G401.6 (cell line): ENCODE data around the gene GRIA1.

ENCODE experiments used
- FAIRE-seq: peaks from 2 replicates; lab custom pipeline; 2012; peaks lifted over from hg19 to GRCh38; lab: Jason Lieb, UNC

The GRIA1 gene

GRCh38 chr5:153551537-153552079 lies 61.1 kb downstream of the GRIA1 start:
- no peak for FAIRE-seq

- FAIRE-seq: no peak
Observed at GRCh38 chr5:153552886-153553285, 62.4 kb downstream of the GRIA1 start.

DNA sequence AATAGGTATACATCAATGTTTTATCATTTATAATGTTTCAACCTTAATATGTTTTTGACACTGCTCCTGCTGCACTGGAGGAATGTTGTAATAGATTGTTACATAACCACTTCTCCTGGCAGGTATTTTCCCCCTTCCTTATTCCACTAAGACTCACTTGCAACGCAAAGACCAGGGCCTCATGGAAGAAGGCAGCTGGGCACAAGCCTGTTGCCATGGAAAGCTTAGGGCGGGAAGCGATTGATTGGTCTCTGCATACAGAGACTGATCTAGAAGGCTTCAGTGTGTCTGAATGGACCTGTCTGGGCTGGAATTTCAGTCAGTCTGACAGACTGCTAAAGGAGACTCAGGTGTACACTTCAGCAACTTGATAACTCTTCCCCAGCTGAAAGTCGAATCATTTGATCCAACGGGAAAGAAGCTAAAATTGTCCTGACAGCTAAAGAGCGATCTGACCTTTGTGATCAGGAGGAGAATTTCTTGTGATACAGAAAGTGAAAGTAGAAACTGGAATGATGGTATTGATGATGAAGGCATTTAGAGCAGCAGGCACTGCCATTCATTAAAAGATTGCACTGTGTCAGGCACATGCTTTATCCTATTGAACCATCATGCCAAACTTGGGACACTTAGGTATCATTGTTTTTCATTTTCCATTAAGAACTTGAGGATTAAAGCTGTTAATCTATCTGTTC lies 65.1 kb downstream of the GRIA1 start:
- FAIRE-seq: no peak

DNA sequence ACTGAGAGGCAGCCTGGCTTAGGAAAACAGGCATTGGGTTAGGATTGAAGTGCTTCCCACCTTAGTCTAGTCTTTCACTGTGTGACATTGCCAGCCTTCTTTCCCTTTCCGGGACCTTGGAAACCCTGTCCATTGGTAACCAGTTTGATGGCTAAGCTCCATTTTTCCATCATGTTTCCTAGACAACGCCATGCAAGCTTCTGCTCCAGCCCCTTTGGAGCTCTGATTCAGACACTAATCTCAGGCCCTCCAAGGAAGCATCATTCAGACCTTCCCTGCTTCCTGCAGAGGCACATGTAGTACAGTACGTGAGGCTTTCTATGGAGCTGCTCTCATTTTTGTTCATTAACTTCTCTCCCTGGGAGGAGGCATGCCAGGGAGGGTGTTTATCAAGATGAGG lies 68.5 kb downstream of the GRIA1 start:
- FAIRE-seq: no peak

- no peak for FAIRE-seq
Observed at GRCh38 chr5:153559926-153560325, 69.5 kb downstream of the GRIA1 start.

DNA sequence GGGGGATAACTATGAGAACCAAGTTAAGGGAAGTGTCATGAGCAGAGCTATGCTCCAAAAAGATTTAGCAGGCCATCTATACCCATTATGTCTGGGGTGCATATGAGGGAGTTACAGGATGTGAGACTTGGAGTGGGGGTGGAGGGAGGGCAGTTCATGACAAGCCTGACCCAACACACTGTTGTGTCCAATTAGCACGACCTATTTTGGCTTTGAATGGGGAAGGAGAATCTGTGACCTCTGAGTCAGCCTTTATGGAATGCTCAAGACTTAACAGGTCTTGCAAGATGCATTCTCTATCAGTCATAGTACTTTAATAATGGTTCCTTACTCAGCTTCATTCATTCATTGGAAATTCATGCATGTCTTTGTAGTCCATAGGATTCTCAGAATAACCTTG lies 71.7 kb downstream of the GRIA1 start:
- FAIRE-seq: no peak

- no peak for FAIRE-seq
Observed at GRCh38 chr5:153565822-153566221, 75.4 kb downstream of the GRIA1 start.

- no peak for FAIRE-seq
Observed at GRCh38 chr5:153569036-153569435, 78.6 kb downstream of the GRIA1 start.

- FAIRE-seq: no peak
Observed at GRCh38 chr5:153571162-153571561, 80.7 kb downstream of the GRIA1 start.

DNA sequence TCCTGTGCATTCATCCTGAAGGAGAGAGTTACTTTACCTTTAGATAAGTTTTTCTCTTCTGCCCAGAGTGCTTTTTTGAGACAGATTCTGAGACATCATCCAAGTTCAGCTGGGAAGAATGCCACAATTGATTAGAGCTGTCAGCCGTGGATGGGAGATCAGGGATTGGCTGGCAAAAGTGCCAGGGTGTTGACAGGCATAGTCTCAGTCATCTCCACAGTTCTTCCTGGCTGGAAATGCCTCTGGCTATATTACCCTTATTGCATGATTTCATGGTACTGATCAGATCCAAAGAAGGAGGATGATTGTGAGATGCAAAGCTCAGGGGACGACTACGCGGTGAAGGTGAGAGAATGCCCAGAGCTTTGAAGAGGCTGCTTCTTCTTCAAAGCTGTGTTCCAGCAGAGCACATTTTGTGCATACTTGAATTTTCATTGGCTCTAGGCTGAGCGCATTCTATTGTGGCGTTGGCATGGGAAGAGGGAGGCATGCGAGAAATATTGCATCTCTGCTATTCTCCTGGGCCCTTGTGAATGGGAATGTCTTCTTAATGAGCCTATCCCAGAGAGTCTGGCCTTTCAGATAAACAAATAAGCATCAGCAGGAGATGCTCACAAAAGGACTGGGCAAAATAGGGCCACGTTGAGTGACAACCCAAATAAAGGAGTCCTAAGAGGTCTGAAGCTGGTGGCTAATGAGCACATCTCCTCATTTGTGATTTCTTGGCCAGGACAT lies 82.1 kb downstream of the GRIA1 start:
- FAIRE-seq: no peak

GRCh38 chr5:153573326-153574033 lies 83.0 kb downstream of the GRIA1 start:
- FAIRE-seq: no peak

DNA sequence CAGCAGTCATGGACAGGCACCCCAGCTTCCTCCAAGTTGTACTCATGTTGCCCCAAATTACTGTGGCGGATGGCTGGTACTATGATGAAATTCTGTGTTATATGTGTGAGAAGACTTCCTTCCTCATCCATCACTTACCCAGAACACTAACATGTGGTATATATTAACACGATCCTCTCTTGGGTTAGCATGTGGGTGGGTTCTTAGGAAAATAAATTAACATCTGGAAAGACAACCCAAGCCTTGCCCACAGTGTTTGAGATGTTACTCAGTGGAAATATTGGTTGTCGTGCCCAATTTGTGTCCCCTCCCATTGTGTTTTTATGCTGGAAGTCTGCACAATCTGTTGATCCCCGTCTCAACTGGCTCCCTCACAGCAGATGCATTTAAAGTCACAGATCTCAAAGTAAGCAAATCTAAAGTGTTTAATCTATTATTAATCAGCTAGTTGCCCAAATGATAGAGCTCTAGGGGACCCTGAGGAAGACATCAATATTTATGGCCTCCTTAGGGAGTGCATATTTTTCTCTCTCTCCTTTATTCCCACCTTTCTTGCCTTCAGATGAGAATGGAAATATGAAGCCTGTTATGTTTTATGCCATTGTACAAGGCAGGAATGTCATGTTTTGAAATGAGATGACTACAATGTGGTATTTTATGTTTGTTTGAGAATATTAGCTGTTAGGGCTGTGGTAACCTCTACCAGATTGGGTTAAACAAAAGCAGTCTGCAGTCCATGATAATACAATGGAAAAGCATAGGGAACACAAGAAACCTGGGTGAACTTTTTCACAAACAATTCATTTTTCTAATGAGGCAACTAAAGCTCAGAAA lies 93.9 kb downstream of the GRIA1 start:
- FAIRE-seq: no peak

GRCh38 chr5:153584960-153585359 lies 94.5 kb downstream of the GRIA1 start:
- no peak for FAIRE-seq

DNA sequence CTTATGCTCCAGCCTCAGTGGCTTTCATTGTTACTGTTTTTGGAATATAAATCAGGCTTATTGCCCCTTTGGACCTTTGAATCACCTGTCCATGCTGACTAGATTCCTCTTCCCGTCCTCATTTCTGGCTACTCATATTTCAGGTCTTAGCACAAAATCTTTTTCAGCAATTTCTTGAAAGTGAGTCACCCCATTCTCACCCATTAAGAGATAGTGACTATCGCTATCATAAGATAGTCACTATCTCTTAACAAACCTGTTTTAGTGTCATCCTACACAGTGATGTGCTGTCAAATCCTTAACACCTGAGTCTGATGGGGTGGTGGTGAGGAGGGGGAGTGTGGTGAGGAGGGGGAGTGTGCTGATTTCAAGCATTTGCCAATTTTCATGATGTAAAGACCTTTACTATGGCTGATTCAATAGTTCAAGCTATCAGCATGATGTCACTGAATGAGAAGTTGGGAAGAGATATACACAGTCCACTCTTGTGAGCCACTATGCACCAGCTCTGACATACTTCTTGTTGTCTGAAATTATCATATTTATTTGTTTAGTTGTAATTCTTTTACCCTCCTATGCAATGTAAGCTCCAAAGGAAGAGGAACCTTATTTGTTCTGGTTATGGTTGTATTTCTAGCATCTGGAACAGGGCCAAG lies 95.3 kb downstream of the GRIA1 start:
- FAIRE-seq: no peak

- FAIRE-seq: no peak
Observed at GRCh38 chr5:153592081-153592480, 101.6 kb downstream of the GRIA1 start.

- FAIRE-seq: no peak
Observed at GRCh38 chr5:153594785-153595184, 104.3 kb downstream of the GRIA1 start.

DNA sequence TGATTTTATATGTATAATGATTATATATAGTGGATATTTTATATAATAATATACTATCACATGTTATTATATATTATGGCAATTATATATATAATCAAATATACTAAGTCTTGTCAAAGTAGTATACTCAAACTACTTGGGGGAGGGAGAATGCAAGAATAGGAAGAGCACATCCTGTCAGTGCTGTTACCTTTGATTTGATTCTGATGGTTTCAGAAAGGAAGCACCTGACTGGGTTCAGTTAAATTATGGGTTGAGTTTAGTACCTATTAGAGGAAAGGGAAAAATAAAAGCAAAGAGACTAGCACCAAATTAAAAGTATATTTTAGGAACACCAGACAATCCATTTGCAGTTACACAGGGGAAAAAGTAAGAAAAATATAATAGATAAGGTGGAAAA lies 107.6 kb downstream of the GRIA1 start:
- no peak for FAIRE-seq

- FAIRE-seq: no peak
Observed at GRCh38 chr5:153601377-153601776, 110.9 kb downstream of the GRIA1 start.

- FAIRE-seq: no peak
Observed at GRCh38 chr5:153605386-153605785, 114.9 kb downstream of the GRIA1 start.

GRCh38 chr5:153610009-153610408 lies 119.5 kb downstream of the GRIA1 start:
- FAIRE-seq: no peak

DNA sequence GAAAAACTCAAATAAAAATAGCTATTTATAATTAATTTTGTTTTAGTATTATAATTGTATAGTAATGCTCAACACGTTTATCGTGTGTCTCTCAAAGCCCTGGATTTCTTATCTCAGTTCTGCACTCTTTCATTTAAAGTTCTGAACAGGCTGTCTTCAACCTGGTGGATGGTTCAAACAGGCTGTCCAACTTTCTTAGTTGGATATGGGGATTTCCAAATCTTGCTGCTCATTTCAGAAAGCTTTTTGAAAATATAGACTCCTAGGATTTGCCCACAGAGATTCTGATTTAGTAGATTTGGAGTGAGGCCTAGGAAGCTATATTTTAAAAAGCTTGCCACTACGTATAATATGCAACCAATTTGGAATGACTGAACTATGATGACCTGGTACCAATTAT lies 120.3 kb downstream of the GRIA1 start:
- no peak for FAIRE-seq

DNA sequence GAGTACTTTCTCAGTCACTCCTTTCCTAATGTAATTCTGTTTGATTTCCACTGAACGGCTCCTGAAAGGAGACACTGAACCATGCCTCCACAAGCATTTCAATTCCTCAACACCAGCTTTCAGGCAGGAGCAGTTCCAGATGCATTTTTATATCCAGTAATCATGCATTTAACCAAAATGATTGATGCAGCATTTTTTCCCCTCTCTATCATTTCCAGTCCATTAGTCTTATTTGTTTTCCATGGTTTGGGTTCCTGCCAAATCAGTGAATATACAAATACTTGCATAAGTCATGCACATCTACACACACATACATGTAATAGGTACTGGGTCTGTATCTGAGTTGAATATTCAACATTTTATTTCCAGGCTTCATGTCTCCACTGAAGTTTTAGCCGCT lies 122.7 kb downstream of the GRIA1 start:
- FAIRE-seq: no peak
